ENCODE results near the gene RCCD1. TPM values are rescaled to one million over a fixed set of nuclear protein-coding genes. Genes with fewer than 3 reads are reported as not detected.

RCCD1 gene
- total RNA-seq: 8.9 and 9.1 TPM in 2 replicates

GRCh38 chr15:90954712-90955623 is at the start of gene RCCD1:
Gene RCCD1, plus strand, starts transcription at chr15:90954884. Its CDS starts 1,851 bp downstream, at chr15:90956735.

GRCh38 chr15:90931828-90932659 is 22.6 kb upstream of the RCCD1 start, which contains the start of gene HDDC3:
Gene HDDC3, minus strand, starts transcription at chr15:90932549. Its CDS starts 9 bp downstream, at chr15:90932540.

GRCh38 chr15:90934949-90935751 is 19.5 kb upstream of the RCCD1 start, which contains the start of gene UNC45A:
Gene UNC45A, plus strand, starts transcription at chr15:90935285. Its CDS starts 40 bp downstream, at chr15:90935325.

GRCh38 chr15:90994417-90995311 is 40.0 kb downstream of the RCCD1 start, which contains the start of gene PRC1:
Gene PRC1, minus strand, starts transcription at chr15:90994535. Its CDS starts 118 bp downstream, at chr15:90994417.

Other genes with a start within 250 kb of the RCCD1 start
- gene BLM, start 237.5 kb upstream of the RCCD1 start, total RNA-seq: 0.64 and 2.4 TPM in 2 replicates
- gene FURIN, start 86.3 kb upstream of the RCCD1 start, total RNA-seq: 34.9 and 38.6 TPM in 2 replicates
- gene FES, start 70.4 kb upstream of the RCCD1 start, total RNA-seq: 21.8 and 32.7 TPM in 2 replicates
- 8.2 and 10.9 TPM in 2 replicates for gene MAN2A2, start 51.6 kb upstream of the RCCD1 start, total RNA-seq
- gene HDDC3, start 22.3 kb upstream of the RCCD1 start, total RNA-seq: 9.4 and 15.7 TPM in 2 replicates
- 53.8 and 56.3 TPM in 2 replicates for gene UNC45A, start 19.6 kb upstream of the RCCD1 start, total RNA-seq
- gene PRC1, start 39.7 kb downstream of the RCCD1 start, total RNA-seq: 8.7 and 18.5 TPM in 2 replicates
- 5.6 and 26.9 TPM in 2 replicates for gene VPS33B, start 67.7 kb downstream of the RCCD1 start, total RNA-seq
- gene SV2B, start 145.4 kb downstream of the RCCD1 start, total RNA-seq: 0.87 and 0.93 TPM in 2 replicates